Renal cortical epithelial cell (primary cell): ENCODE data around the gene AQP9. TPM values are rescaled to one million over a fixed set of nuclear protein-coding genes. Genes with fewer than 3 reads are reported as not detected.

Experiments
- DNase-seq: peaks from one replicate; pipeline ENCODE4 v3.0.0-alpha.2; 2011; ENCODE audit warnings: low read depth
- total RNA-seq: library from RNA; depleted of rRNA; stranded (reverse); fragments of >200 nt; gene quantifications from 2 replicates; pipeline ENCODE4 v1.2.3, GENCODE V29; 2014

AQP9 gene
- total RNA-seq, 1 donor from 2014 or later: 0.40 TPM

DNA sequence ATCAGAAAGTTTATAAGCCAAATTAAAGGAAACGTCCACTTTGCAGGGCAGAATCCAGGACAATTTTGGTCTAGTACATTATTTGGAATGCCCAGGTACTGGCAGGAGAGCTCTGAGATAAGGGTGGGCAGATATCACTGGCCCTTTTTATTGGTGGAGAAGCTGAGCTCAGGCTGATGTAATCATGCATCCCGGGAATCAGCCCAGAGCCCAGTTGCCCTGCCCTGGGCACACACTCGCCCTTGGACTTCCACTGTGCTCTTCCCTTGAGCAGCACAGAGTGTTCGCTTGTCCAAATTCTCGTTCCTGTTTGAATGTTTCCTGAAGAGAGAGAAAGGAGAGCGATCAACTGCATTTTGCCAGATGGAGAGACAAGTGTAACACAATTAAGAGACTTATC, 3.7 kb downstream of the AQP9 start:
- no peak for DNase-seq

DNA sequence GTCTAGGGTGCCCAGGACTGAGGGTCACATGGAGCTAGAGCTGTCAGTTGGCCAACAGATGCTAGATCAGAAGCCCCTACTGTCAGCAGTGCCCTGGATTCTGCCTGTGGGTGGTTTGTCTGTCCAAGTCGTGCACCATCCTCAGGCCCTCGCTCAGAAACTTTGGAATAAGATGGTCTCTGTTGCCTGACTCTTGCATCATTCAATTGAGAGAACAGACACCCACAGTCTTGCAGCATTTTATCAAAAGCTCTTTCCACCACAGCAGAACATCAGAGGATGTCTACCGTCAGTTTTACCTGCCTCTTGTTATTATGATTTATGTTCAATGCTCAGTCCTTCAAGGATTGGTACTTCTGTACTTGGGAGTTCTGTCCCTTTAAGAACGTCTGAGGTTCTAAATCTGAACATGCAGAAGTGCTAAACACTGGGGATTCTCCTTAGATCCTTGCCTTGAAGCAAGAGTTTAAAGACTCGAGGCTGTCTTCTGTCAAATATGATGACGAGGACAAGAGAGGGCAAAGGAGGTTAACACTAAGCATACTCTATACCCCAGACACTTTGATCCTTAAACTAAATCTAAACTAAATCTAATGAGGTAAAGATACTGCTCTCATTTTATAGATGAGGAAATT, 4.8 kb downstream of the AQP9 start:
- no peak for DNase-seq

DNA sequence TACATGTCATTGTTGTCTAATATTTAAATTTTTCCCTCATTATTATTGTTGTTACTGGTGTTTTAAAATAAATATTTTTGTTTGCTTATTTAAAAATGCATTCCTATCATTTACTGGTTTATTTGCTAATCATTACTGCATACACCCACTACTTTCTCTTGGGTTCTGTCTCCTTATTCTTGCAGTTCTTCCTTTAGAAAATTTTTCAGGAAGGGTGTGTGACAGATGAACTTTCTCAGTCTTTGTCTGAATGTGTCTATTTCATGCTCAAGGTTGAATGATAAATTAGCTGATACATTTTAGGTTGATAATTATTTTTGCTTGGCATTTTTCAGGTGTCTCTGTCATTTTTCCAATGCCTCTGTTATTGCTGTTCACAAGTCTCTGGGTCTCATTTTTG, 7.4 kb downstream of the AQP9 start:
- DNase-seq: no peak

DNA sequence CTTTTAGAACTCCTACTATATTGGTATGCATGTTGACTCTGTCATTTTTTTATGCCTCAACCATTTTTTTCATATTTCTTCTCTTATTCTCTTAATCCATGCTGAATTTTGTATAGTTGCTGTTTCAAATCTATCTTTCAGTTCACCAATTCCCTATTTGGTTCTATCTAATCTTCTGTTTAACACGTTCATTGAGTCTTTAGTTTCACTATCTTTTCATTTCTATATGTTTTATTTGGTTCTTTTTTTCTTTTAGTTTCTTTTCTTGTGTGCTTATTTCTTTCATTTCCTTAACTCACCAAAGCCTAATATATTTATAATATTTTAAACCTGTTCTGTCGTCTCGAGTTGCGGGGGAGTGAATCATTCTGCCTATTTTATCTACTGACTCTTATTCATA, 8.0 kb downstream of the AQP9 start:
- DNase-seq: no peak

DNA sequence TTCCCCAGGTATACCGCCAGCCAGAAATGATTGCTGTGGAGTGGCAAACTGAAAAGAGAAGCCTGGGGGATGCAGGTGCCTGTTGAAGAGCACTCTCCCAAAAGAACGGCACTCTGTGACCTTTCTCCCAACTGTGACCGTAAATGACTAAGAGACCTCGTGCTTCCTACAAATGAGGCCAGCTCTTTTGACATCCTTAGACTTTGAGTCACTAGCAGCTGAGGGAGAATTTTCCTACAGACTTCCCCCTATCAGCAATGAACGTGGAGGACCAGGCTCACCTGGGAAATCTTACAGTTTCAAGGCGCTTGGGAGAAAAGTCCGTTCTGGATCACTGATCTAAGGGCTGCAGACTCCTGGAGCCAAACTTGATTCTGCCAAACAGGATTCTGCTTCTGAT, 8.6 kb downstream of the AQP9 start:
- DNase-seq: peak; percentile 98

DNA sequence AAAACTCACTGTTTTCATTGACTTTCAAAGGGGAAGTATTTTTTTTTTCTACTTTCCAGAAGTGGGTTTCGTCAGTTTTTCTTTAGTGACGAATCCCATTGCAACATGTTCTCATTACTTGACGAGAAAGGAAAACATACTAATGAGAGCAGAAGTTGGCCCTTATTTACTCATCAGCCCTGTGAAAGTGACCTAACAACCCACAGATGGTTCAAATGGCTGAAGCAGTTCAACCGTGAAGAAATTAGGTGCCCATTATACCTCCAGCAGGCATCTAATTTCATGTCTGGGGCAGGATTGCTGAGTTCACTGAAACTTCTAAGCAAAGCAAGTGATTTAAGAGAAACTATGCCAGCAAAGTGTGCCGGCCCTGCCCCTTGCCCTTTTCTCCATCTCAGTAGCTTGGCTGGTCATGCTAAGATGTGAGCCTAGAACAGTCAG, 9.0 kb downstream of the AQP9 start:
- peak; percentile 100 for DNase-seq

DNA sequence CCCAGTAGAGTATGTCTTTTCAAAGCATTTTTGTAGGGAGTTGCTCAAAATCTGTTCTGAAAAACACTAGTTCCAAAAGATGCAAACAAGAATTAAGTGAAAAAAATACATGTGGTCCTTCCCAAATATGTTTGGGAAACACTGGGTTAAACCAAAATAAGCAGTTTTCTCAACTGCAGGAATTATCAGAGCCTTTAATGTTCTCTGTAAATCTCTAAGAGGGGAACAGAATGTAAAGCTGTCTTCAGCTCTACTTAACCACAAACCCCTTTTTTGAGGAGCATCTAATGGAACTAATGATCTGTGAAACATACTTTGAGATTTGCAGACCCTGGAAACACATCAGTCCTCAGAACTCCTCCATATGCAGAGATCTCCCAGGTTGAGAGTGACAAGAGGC, 9.9 kb downstream of the AQP9 start:
- DNase-seq: no peak

DNA sequence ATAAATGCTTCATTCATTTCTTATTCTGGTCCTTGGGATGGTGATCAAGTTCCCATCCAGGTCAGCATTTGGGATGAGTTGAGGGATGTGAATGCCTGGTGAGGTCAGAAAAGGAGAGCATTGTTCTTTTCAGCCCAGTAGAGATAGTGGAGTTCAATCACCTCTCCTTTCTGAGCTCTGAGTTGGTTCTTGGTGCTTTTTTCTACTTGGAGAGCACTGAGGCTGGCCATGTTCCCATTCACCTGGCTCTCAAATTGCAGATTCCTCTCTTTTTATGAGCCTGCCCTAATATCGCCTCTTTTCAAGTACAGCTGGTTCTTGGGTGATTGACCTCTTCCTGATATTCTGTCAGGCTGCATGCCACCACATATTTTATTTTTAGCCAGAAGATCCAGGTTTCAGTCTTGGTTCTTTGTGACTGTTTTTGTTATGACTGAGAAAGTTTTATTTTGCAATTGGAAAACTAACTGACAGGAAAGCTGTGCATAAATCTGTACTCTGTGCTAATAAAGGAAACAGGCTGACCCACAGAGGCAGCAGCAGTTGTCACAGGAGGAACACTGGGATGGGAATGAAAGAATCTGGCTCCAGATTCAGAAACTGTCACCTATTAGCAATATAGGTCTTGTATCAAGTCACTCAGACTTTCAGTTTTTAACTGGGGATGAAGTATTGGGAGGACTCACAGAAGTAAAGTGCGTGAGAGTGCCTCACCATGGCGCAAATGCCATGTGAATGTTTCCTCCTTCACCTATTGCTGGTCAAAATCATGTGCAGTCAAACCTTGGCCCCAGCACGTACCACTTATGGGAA, 10.7 kb downstream of the AQP9 start:
- peak; percentile 29 for DNase-seq

DNA sequence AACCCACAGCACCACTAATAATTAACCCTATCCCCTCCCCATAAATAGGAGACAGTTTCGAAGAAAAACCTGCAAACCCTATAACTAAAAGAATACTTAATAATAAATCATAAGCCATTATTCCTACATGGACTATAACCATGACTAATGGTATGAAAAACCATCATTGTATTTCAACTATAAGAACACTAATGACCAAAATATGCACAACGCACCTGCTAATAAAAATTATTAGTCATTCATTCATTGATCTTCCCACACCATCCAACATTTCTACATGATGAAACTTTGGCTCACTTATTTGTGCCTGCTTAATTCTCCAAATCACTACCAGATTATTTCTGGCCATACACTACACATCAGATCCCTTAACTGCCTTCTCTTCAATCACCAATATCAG, 16.6 kb downstream of the AQP9 start:
- DNase-seq: no peak

DNA sequence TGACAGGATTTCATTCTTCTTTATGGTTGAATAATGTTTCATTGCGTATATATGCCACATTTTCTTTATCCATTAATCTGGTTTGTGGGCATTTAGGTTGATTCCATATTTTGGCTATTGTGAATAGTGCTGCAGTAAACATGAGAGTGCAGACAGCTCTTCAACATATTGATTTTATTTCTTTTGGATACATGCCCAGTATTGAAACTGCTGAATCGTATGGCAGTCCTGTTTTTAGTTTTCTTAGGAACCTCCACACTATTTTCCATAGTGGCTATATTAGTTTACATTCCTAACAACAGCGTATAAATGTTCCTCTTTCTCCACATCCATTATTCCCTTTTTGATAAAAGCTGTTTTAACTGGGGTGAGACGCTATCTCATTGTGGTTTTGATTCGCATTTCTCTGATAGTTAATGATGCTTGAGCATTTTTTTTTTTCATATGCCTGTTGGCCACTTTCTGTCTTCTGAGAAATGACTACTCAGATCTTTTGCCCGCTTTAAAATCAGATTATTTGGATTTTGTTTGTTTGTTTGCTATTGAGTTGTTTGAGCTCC, 21.7 kb downstream of the AQP9 start:
- no peak for DNase-seq

DNA sequence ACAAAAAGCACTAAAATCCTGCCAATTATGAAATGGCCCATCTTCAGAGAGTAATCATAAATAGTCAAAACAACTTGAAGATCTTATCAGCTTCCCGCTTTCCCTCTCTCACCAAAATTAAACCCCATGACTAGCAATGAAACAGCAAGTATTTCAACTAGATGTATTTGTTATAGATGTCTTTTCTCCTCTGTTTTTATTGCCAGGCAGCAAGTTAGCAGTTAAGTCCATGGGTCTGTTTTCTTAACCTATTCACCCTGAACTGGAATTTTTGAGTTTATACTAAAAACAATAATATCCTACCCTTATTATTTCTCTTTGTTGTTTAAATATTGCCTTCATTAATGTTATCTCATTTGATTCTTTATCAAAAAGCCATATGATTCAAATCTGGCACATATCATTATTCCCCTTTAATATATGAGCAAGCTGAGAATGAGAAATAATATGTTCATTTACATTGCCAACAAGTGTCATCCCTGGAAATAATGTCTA, 23.3 kb downstream of the AQP9 start:
- DNase-seq: no peak

DNA sequence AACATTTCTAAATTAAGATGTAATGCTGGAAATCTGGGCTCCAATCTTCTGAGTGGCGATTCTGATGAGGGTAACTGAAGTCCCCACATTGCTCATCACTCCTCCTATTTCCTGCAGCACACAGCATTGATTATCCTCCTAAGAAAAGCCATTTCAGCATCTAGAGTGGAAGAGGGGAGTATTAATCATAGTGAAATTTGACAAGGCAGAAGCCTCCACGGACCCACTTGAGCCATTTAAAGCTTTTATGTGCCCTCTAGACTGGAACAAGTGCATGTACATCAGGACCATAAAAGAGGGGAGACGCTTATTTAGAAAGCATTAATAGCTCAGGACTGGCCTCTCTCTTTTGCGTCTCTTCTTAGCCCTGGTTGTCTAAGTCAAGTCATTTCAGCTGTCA, 25.8 kb downstream of the AQP9 start:
- DNase-seq: no peak

DNA sequence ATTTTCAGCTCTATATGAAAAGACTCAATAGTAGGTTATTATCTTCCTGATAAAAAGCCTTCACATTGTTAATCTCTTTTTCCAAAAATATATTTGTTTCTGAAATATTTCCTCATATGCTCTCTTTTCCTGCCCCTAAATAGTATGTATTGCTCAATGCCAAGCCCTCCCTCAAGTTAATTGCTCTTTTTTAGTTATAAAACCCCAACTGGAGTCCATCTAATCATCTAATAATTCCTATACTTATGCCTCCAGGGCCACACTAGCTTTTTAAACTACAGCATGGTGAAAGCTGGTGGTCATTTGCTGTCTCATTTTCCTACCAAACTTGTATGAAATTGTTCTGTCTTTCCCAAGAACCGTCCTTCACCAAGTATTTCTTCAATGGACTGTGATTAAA, 26.7 kb downstream of the AQP9 start:
- no peak for DNase-seq

DNA sequence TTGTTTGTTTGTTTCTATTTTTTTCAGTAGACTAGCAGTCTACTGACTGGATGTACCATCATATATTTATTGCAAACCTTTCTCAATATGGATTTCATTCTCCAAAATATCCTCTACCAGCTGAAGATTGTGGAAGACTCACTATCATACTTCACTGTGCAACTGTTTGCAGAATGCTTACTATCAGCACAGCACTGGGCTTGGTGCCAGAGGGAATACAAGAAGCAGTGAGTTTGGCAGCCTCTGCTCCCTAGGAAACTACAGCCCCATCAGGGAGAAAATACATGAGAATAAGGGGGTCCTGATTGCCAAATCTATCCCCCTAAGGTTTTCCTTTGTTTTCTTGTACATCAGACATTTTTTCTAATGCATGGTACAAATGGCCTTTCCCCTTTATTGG, 27.5 kb downstream of the AQP9 start:
- no peak for DNase-seq

DNA sequence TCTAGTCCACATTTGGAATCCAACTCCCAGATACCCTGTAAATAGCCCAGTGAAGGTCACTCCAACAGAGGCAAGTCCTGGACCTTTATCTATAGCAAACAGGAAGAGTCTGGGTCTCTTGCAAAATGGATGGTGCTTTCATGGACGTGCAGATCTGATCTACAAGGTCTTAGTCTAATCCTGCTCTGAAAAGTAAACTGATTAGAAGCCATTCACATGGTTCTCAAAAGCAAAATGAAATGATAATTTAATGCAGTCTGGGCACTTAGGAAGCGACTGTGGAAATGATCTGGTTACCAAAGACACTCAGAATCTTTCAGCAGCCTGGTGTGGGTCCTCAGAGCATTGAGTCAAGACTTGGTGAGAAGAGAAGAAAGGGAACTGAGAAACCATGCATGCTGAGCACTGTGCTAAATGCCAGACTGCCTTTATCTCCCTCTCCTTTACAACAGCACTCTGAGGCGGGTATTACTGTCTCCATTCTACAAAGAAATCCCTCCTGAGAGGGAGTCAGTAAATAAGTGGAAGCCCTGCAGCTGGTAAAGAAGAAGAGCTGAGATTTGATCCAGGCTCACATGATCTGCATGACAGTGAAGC, 29.0 kb downstream of the AQP9 start:
- no peak for DNase-seq

DNA sequence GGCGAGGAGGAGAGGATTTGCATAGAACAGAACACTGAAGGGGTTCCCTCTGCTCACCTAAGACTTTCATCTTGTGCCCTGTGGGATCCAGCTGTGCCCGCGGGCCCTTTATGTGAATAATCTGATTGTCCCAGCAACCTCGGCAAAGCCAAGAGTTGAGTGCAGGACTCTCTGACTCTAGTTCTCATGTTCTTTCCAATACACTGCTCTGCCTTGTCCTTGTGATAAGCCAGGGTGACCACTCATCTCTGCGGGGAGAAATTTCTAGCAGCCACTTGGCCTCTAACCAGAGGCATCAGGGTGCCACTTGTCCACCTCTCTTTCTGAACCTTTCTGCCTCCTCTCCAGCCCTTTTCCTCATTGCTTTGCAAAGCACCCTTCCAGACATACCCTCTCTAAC, 31.8 kb downstream of the AQP9 start:
- no peak for DNase-seq

DNA sequence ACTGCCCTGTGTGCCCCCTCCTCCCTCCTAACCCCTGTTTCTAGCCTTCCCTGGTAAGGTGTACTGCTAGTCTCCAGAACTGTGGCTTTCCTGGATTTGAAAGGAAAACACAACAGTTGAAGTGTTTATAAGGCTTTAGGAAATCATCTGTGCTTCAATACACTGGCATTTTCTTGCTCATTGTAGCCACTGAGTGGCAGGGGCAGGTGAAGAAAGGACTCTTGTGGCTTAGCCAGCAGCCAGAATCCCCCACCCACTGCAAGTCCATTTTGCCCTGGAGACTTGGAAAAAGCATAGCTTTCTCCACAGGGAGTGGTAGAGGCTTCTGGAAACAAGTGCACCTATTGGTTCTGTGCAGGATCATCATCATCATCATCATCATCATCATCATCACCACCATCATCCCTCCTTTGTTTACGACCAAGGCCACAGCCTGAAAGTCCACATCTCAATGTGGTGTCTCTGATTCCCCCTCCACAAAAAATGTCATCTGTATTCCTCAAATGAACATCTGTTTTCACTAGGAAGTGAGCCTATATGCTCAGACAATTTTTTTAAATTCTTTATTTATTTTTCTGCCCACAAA, 33.4 kb downstream of the AQP9 start:
- DNase-seq: no peak

DNA sequence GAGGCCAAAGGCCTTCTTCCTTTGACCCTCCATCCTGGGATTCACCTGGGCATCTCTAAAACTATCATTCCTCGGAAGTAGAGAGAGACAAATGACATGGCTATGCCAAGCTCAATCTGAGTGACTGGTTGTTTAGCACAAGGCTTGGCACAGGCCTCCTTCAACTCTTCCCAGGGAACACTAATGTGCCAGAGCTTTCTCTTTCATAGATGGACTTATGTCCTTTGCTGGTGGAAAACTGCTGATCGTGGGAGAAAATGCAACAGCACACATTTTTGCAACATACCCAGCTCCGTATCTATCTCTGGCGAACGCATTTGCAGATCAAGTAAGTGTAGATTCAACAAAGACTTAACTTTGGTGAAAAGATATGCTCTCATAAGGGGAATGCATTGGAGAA, 36.5 kb downstream of the AQP9 start:
- DNase-seq: no peak

DNA sequence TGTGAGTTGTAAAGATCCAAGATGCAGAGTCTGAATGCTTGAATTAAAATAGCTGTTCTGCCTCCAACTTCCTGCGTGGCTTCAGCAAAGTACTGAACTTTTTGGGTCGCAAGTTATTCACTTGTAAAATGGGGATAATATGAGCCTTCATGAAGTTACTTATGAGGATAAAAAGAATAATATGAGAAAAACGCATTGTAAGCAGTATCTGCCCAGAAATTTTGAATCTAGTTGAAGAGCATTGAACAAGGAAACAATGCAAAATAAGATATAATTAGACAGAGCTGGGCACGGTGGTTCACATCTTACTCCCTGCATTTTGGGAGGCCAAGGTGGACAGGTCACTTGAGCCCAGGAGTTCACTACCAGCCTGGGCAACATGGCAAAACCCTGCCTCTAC, 37.8 kb downstream of the AQP9 start:
- DNase-seq: no peak

DNA sequence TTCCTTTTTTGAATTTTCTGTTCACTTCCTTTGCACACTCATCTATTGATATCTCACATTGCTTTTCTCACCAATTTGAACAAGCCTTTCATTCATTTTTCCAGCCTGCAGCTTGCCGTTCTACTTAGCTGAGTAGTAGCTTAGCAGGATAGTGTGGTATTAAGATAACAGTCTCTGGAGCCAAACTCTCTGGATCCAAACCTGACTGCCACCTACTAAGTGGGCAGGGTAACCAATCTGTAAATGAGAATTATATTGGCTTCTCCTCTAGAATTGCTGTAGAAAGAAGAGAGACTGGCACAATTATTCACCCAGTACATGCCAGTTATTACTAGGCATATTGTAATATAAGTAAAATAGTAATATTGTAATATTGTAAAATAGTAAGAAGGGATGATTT, 40.5 kb downstream of the AQP9 start:
- no peak for DNase-seq

DNA sequence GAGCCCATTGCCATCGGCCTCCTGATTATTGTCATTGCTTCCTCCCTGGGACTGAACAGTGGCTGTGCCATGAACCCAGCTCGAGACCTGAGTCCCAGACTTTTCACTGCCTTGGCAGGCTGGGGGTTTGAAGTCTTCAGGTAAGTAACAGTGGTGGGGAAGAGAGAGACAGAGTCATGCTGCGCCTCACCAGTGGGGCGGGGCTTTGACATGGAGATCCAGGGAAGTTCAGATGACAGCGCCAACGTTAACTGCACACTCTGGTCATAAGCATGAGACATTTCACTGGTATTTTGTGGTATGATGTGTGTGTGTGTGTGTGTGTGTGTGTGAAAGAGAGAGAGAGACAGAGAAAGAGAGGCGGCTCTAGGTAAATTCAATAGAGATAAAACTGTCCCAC, 41.0 kb downstream of the AQP9 start:
- DNase-seq: no peak

DNA sequence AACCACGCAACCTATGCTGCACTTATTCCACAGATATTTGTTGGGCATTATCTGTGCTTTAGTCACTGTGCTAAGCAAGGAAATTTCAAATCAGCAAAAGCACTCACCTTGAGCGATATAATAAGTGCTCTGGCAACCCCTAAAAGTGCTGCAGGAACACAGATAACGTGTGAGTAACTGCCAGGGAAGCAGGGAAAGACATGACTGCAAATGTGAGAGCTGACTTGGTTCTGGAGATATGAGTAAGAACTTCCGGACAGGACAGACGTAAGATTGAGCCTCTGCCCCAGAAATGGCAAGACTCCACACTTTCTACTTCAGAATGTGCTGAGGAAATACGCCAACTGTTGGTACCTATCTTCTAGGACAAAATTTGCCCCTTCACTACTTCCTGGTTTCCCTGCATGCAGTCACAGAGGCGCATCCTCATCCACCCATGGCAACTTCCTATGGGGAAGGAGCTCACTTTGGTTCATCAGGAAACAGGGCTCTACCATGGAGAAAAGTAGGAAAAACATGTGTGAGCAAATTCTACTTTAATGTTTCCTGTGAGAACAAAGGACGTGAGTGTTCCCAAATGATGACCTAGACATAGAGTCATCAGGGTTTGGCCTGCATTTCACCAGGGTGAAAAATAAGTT, 41.7 kb downstream of the AQP9 start:
- DNase-seq: no peak
